HG03175 (cell line): ENCODE measurements around the gene PSG7.
"Not testable (repeated sequence)": the region's sequence is repeated elsewhere in the genome, so short reads cannot be mapped to it uniquely, and the experiment has no call there.

Experiments
- ATAC-seq: cut with Tn5 transposase; IDR thresholded peaks from one replicate; pipeline ENCODE4 v1.9.1; 2021; ENCODE audit warnings: mild to moderate bottlenecking, moderate library complexity; ENCODE audit not compliant: unreplicated experiment

Gene PSG7

GRCh38 chr19:42916931-42917330, 20.1 kb downstream of the PSG7 start:
- ATAC-seq, result not testable (repeated sequence)

- not testable (repeated sequence) for ATAC-seq
Measured at GRCh38 chr19:42913516-42913915, 23.5 kb downstream of the PSG7 start.

GRCh38 chr19:42912941-42913340, 24.1 kb downstream of the PSG7 start:
- ATAC-seq, result not testable (repeated sequence)

GRCh38 chr19:42911731-42912130, 25.3 kb downstream of the PSG7 start:
- not testable (repeated sequence) for ATAC-seq

GRCh38 chr19:42906162-42906561, 30.8 kb downstream of the PSG7 start:
- ATAC-seq, result not testable (repeated sequence)

- ATAC-seq, result not testable (repeated sequence)
Measured at GRCh38 chr19:42900561-42900960, 36.4 kb downstream of the PSG7 start.

- ATAC-seq, result not testable (repeated sequence)
Measured at GRCh38 chr19:42899674-42900073, 37.3 kb downstream of the PSG7 start.

- not testable (repeated sequence) for ATAC-seq
Measured at GRCh38 chr19:42899110-42899509, 37.9 kb downstream of the PSG7 start.

GRCh38 chr19:42898656-42899055, 38.4 kb downstream of the PSG7 start:
- ATAC-seq, result not testable (repeated sequence)

- not testable (repeated sequence) for ATAC-seq
Measured at GRCh38 chr19:42897729-42898128, 39.3 kb downstream of the PSG7 start.

GRCh38 chr19:42890446-42890845, 46.6 kb downstream of the PSG7 start:
- not testable (repeated sequence) for ATAC-seq

GRCh38 chr19:42887876-42888445, 49.0 kb downstream of the PSG7 start:
- not testable (repeated sequence) for ATAC-seq

- not testable (repeated sequence) for ATAC-seq
Measured at GRCh38 chr19:42882730-42883129, 54.3 kb downstream of the PSG7 start.

- ATAC-seq, result not testable (repeated sequence)
Measured at GRCh38 chr19:42882010-42882409, 55.0 kb downstream of the PSG7 start.

GRCh38 chr19:42881279-42881678, 55.7 kb downstream of the PSG7 start:
- not testable (repeated sequence) for ATAC-seq

GRCh38 chr19:42880621-42881020, 56.4 kb downstream of the PSG7 start:
- ATAC-seq, result not testable (repeated sequence)

GRCh38 chr19:42879613-42880012, 57.4 kb downstream of the PSG7 start, which contains the start of gene PSG1:
Gene PSG1, minus strand, starts transcription at chr19:42879713. Its CDS starts 132 bp downstream, at chr19:42879581.
- no peak for ATAC-seq

GRCh38 chr19:42876596-42876995, 60.4 kb downstream of the PSG7 start:
- not testable (repeated sequence) for ATAC-seq

- not testable (repeated sequence) for ATAC-seq
Measured at GRCh38 chr19:42875881-42876280, 61.1 kb downstream of the PSG7 start.

GRCh38 chr19:42874901-42875813, 61.9 kb downstream of the PSG7 start:
- ATAC-seq, result not testable (repeated sequence)

GRCh38 chr19:42874136-42874535, 62.9 kb downstream of the PSG7 start:
- ATAC-seq, result not testable (repeated sequence)
